HepG2 (cell line): ENCODE results near the gene CCDC142. TPM values are rescaled to one million over a fixed set of nuclear protein-coding genes. Genes with fewer than 3 reads are reported as not detected.
A peak's percentile ranks its signal among the peaks of the same experiment; 100 is the strongest.

Source experiments
- ATF7-NPFF ChIP-seq: sonication (generic); formaldehyde crosslinking; IDR thresholded peaks from 2 replicates; pipeline ENCODE4 v1.8.1; 2023; ENCODE audit warnings: mild to moderate bottlenecking, low read depth, missing genetic modification reagents, moderate library complexity
- FOSL2 ChIP-seq: sonication (generic); formaldehyde crosslinking; IDR thresholded peaks from 2 replicates; pipeline ENCODE4 v1.4.0; 2020; ENCODE audit warnings: missing genetic modification reagents
- HCFC1 ChIP-seq: fragments of 150-350 bp; IDR thresholded peaks from 2 replicates; pipeline ENCODE4 v1.6.1; 2014; ENCODE audit warnings: low read depth, low read length
- HMG20B ChIP-seq: conservative IDR thresholded peaks from 2 replicates; pipeline ENCODE4 v1.6.1; 2016; ENCODE audit warnings: missing genetic modification reagents, missing compliant biosample characterization
- NKX3-1 ChIP-seq: sonication (generic); formaldehyde crosslinking; IDR thresholded peaks from 2 replicates; pipeline ENCODE4 v1.5.0; 2020; ENCODE audit warnings: missing genetic modification reagents
- NR0B2 ChIP-seq: sonication (generic); formaldehyde crosslinking; IDR thresholded peaks from 2 replicates; pipeline ENCODE4 v1.4.0; 2020; ENCODE audit warnings: mild to moderate bottlenecking, missing genetic modification reagents
- PHF8 ChIP-seq: sonication (generic); formaldehyde crosslinking; IDR thresholded peaks from 2 replicates; pipeline ENCODE4 v1.5.0; 2020; ENCODE audit warnings: missing genetic modification reagents
- PRMT3 ChIP-seq: sonication (generic); formaldehyde crosslinking; IDR thresholded peaks from 2 replicates; pipeline ENCODE4 v1.8.1; 2022; ENCODE audit warnings: low read depth, mild to moderate bottlenecking, moderate library complexity, missing genetic modification reagents, borderline replicate concordance
- SMAD9 ChIP-seq: sonication (generic); formaldehyde crosslinking; IDR thresholded peaks from 2 replicates; pipeline ENCODE4 v1.5.1; 2020; ENCODE audit warnings: mild to moderate bottlenecking, missing genetic modification reagents
- TERF1 ChIP-seq: sonication (generic); formaldehyde crosslinking; IDR thresholded peaks from 2 replicates; pipeline ENCODE4 v1.8.0; 2022; ENCODE audit warnings: mild to moderate bottlenecking, missing genetic modification reagents, moderate library complexity
- TP53 ChIP-seq: sonication (generic); formaldehyde crosslinking; conservative IDR thresholded peaks from 2 replicates; pipeline ENCODE4 v1.4.0; 2020; ENCODE audit warnings: missing genetic modification reagents
- ZBTB2 ChIP-seq: sonication (generic); formaldehyde crosslinking; IDR thresholded peaks from 2 replicates; pipeline ENCODE4 v1.8.0; 2022; ENCODE audit warnings: low read depth, missing genetic modification reagents
- ZBTB34 ChIP-seq: sonication (generic); formaldehyde crosslinking; IDR thresholded peaks from 2 replicates; pipeline ENCODE4 v1.8.0; 2022; ENCODE audit warnings: mild to moderate bottlenecking, missing genetic modification reagents
- ZFP36 ChIP-seq: fragments of 150-350 bp; IDR thresholded peaks from 2 replicates; pipeline ENCODE4 v1.6.1; 2018; ENCODE audit warnings: borderline replicate concordance, low read length, low read depth; ENCODE audit not compliant: partially characterized antibody
- ZMYM4 ChIP-seq: sonication (generic); formaldehyde crosslinking; IDR thresholded peaks from 2 replicates; pipeline ENCODE4 v1.8.1; 2023; ENCODE audit warnings: mild to moderate bottlenecking, missing genetic modification reagents
- ZNF484 ChIP-seq: sonication (generic); formaldehyde crosslinking; IDR thresholded peaks from 2 replicates; pipeline ENCODE4 v1.5.1; 2020; ENCODE audit warnings: mild to moderate bottlenecking, low read depth, missing genetic modification reagents, borderline replicate concordance
- ZNF597 ChIP-seq: sonication (generic); formaldehyde crosslinking; IDR thresholded peaks from 2 replicates; pipeline ENCODE4 v1.5.0; 2020; ENCODE audit warnings: missing genetic modification reagents
- ZNF709 ChIP-seq: sonication (generic); formaldehyde crosslinking; IDR thresholded peaks from 2 replicates; pipeline ENCODE4 v1.5.0; 2020; ENCODE audit warnings: mild to moderate bottlenecking, missing genetic modification reagents
- ZNF800 ChIP-seq: sonication (generic); formaldehyde crosslinking; IDR thresholded peaks from 2 replicates; pipeline ENCODE4 v1.4.0; 2020; ENCODE audit warnings: missing genetic modification reagents
- ZNF891 ChIP-seq: sonication (generic); formaldehyde crosslinking; IDR thresholded peaks from 2 replicates; pipeline ENCODE4 v1.5.0; 2020; ENCODE audit warnings: mild to moderate bottlenecking, missing genetic modification reagents
- polyA plus RNA-seq, 8 experiments: library from polyadenylated mRNA; depleted of rRNA in 3 of 8; stranded (reverse) in 7 of 8; unstranded in 1 of 8; fragments of >200 nt; fragmentation: Illumina TruSeq in 4 of 8; extraction: Trizol in 4 of 8; gene quantifications; 2 replicates each; pipeline versions ENCODE4 v1.2.1 to v1.2.3, GENCODE V29; 2011 to 2016; ENCODE audit warnings: low read depth in 4 of 8, missing spikeins in 1 of 8, mixed read lengths in 1 of 8; ENCODE audit not compliant: insufficient read depth in 1 of 8
- total RNA-seq, 5 experiments: library from RNA; depleted of rRNA; stranded (reverse); fragments of >200 nt; fragmentation: Illumina TruSeq; extraction: Trizol; gene quantifications; 2 replicates each; pipeline ENCODE4 v1.2.3, GENCODE V29; 2016; ENCODE audit warnings: low read depth in 1 of 5

CCDC142 gene
- total and polyA plus RNA-seq, 2 of the 13 experiments (the other 11 are each of a cell fraction or from before 2014, with no cell fraction given) = 14.7 to 30.4 TPM

- TF ChIP-seq TERF1 = 0 out of 2 replicates have a peak, but pooled peaks have one; percentile 60
- peak; percentile 94 for TF ChIP-seq ZBTB34 (CRISPR knock-in tag)
- TF ChIP-seq ZBTB2 (CRISPR knock-in tag) = no peak
- TF ChIP-seq ZNF800 (CRISPR knock-in tag) = 0 out of 2 replicates have a peak, but pooled peaks have one; percentile 51
- peak; percentile 54; the same call in 1 of the 2 replicates for TF ChIP-seq PHF8 (CRISPR knock-in tag)
- no peak for TF ChIP-seq ZNF484 (CRISPR knock-in tag)
- TF ChIP-seq TP53 (CRISPR knock-in tag) = no peak
- no peak for TF ChIP-seq NKX3-1 (CRISPR knock-in tag)
- TF ChIP-seq FOSL2 = peak; percentile 43; the same call in 1 of the 2 replicates
- TF ChIP-seq NR0B2 = no peak; the same call in 1 of the 2 replicates
- peak; percentile 66; the same call in 1 of the 2 replicates for TF ChIP-seq ZMYM4
- TF ChIP-seq ATF7-NPFF (CRISPR knock-in tag) = peak; percentile 87
- peak; percentile 89; the same call in 1 of the 2 replicates for TF ChIP-seq ZNF709 (CRISPR knock-in tag)
- TF ChIP-seq HCFC1 = no peak
- TF ChIP-seq ZFP36 = no peak
- TF ChIP-seq HMG20B (CRISPR knock-in tag) = no peak; the same call in none of the 2 replicates
- TF ChIP-seq ZNF597 (CRISPR knock-in tag) = no peak
- no peak; the same call in 1 of the 2 replicates for TF ChIP-seq SMAD9 (CRISPR knock-in tag)
- TF ChIP-seq PRMT3 (CRISPR knock-in tag) = peak; percentile 26; the same call in 1 of the 2 replicates
- no peak; the same call in 1 of the 2 replicates for TF ChIP-seq ZNF891 (CRISPR knock-in tag)
Measured at GRCh38 chr2:74429487-74430451, 53.0 kb downstream of the CCDC142 start (continued).
